H1 (cell line): ENCODE results near the gene TMEM229B.

ENCODE experiments used
- CBX8 ChIP-seq: fragments of 300-800, 300-1000 bp; sonication (generic); IDR thresholded peaks from 2 replicates; pipeline ENCODE4 v1.7.1; 2016; ENCODE audit warnings: low read depth, low read length, borderline replicate concordance
- JUN ChIP-seq: IDR thresholded peaks from 2 replicates; pipeline ENCODE4 v1.6.1; 2011; ENCODE audit warnings: low read depth, mild to moderate bottlenecking, improper control_type of control experiment, low read length
- TF ChIP-seq, protein P1 (sequence below), 3 experiments: IDR thresholded peaks; 1 replicate in 2 of 3; 2 replicates in 1 of 3; pipeline versions ENCODE4 v1.5.1 to v1.6.1; 2011; ENCODE audit warnings: low read length in 3 of 3, mild to moderate bottlenecking in 3 of 3, inconsistent platforms in 2 of 3, low read depth in 1 of 3, moderate library complexity in 1 of 3; ENCODE audit not compliant: insufficient read depth in 1 of 3; ENCODE audit errors: control extremely low read depth in 1 of 3

DNA sequence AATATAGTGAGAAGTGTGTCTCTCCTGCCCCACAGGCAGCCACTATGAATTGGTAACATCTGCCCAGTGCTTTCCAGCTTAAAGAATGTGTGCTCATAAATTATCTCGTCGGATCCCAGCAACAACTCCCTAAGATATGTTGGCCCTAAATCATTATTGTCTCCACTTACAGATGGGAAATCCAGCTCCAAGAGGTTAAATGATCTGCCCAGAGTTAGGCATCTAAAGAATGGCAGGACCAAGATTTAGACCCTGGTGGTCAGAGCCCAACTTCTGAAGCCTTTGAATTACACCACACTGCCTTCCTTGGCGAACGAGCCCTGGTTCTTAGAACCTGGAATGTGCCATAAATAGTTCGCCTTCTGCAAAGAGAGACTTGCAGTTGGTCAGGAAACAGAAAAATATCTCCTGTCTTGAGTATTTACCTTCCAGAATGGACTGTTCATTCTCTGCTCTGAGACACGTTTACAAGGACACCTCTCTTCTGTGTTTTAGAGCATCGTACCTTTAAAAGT lies 56.4 kb downstream of the TMEM229B start:
- TF ChIP-seq, protein P1, sequence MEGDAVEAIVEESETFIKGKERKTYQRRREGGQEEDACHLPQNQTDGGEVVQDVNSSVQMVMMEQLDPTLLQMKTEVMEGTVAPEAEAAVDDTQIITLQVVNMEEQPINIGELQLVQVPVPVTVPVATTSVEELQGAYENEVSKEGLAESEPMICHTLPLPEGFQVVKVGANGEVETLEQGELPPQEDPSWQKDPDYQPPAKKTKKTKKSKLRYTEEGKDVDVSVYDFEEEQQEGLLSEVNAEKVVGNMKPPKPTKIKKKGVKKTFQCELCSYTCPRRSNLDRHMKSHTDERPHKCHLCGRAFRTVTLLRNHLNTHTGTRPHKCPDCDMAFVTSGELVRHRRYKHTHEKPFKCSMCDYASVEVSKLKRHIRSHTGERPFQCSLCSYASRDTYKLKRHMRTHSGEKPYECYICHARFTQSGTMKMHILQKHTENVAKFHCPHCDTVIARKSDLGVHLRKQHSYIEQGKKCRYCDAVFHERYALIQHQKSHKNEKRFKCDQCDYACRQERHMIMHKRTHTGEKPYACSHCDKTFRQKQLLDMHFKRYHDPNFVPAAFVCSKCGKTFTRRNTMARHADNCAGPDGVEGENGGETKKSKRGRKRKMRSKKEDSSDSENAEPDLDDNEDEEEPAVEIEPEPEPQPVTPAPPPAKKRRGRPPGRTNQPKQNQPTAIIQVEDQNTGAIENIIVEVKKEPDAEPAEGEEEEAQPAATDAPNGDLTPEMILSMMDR (IDR thresholded peaks at IDR 0.05; ENCODE audit: control extremely low read depth in 1 of 3, insufficient read depth in 1 of 3, low read depth in 1 of 3, low read length in 3 of 3) = no peak
- TF ChIP-seq JUN = no peak
- TF ChIP-seq CBX8 = no peak
